Measurements from ENCODE around the gene GHITM.
"Not testable (repeated sequence)": the region's sequence is repeated elsewhere in the genome, so short reads cannot be mapped to it uniquely, and the experiment has no call there.

Gene GHITM

DNA sequence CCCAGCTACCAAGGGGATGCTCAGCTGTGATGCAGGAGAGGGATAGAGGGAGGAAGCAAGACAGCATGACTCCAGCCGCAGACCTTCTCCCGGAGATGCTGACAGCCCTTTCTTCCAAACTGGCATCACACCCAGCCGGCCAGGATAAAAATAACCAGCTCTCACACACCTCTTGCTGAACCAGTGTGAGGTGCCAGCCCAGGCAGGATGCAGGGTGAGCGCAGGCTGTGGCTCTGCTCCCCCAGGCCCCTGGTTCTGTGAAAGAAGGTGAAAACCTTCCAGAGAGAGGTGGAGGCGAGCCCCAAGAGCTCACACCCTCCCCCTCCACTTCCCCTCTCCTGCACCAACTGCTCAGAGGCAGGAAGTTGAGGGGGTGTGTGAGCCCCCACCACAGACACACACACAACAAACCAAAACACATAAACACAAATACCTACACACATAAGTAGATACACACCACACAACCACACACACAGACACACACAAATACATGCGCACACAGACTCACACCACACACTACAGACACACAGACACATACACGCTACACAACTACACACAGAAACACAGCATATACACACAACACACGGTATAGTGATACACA is 38.3 kb downstream of the GHITM start:
- DNase-seq: no peak

DNA sequence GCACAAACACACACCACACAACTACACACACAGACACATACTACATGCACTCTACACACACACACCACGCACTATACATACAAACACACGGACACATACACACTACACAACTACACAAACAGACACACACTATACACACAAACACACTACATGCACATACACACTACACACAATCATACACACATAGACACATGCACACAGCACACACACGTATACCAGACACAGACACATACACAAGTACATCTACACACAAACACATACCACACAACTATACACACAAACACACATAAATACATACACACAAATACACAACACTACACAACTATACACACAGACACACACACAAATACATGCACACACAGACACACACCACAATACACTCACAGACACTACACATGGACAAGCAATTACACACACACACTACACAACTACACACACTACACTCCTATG is 38.9 kb downstream of the GHITM start:
- DNase-seq: no peak

DNA sequence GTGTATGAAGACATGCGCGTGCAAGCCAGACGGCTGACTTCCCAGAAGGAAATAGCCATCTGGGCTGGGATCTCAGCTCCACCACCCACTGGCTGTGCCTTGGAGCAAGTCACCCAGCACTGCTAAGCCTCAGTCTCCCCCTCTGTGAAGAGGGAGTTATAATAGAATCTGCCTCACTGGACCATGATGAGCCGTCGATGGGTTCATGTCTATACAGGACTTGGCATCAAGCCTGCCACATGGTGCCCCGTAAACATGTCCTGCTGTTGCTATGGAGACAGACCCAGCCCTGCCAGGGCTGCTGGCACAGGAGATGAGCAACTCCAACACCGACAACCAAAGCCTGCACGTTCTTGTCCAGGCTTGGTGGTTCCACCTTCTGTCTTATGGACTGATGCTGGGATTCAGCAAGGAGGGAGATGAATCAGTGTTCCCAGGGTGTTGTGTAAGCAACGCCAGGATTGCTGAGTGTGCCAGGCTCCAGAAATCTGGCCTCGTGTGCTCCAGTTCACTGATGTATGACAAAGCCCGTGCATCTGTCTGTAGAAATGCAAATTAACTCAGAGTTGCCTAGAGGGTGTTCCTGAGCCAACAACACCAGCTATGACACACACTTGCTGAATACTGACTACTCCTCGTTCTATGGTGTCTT is 39.9 kb downstream of the GHITM start:
- DNase-seq: peak; percentile 55

DNA sequence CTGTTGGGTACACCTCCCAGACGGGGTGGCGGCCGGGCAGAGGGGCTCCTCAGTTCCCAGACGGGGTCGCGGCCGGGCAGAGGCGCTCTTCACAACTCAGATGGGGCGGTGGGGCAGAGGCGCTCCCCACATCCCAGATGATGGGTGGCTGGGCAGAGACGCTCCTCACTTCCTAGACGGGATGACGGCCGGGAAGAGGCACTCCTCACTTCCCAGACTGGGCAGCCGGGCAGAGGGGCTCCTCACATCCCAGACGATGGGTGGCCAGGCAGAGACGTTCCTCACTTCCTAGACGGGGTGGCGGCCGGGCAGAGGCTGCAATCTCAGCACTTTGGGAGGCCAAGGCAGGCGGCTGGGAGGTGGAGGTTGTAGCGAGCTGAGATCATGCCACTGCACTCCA is 41.1 kb downstream of the GHITM start:
- DNase-seq: not testable (repeated sequence)

DNA sequence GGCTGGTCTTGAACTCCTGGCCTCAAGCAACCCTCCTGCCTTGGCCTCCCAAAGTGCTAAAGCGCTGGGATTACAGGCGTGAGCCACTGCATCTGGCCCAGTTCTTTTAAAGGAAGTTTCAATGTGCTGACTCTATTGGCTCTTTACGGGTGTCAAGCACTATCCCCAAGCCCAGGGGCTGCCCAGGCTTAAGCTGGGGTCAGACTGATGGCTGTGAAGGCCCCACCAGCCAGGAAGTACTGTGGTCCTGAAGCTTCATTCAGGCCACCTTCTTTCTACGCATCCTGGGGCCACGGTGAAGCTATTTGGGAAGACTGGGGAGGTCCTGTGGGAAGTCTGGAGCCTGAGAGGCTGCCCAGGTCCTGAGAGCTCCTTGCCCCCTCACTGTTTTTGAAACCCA is 42.3 kb downstream of the GHITM start:
- DNase-seq: no peak

DNA sequence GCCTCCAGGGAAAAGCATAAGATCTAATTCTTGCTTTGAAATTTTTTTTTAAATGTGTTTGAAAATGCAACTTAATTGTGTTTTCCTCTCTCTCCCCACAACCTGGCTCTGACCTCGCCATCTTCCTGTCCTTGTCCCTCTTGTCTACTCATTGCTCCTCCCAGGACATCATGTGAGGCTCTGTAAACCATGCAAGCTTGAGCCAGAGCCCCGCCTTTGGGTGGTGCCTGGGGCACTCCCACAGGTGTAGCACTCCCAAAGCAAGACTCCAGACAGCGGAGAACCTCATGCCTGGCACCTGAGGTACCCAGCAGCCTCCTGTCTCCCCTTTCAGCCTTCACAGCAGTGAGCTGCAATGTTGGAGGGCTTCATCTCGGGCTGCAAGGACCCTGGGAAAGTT is 45.2 kb downstream of the GHITM start:
- DNase-seq: no peak

DNA sequence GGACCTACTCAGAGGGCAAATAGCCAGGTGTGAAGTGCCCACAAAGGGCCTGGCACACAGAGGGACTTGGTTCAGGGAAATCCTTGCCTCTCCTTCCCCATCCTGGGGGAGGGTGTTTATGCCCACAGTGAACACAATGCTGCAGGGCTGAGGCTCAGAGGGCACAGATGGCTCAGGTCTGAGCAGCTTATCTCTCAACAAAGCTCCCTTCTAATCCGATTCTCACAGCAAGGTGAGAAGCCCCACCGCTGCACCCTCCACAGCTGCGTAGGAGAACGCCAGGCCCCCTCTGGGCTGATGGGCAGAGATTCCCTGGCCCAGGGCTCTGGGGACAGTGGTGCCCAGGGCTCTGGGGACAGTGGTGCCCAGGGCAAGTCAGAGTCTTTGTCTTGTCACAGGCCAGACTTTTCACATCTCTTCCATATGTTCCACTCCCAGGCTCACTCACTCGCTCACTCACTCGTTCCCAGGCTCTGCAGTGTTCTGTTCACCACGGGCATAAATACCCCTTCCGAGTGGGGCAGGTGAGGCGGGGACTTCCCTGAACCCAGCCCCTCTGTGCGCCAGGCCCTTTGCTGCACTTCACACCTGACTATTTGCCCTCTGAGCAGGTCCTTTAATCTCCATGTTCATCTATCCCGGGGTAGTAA is 46.3 kb downstream of the GHITM start:
- peak; percentile 36 for DNase-seq

DNA sequence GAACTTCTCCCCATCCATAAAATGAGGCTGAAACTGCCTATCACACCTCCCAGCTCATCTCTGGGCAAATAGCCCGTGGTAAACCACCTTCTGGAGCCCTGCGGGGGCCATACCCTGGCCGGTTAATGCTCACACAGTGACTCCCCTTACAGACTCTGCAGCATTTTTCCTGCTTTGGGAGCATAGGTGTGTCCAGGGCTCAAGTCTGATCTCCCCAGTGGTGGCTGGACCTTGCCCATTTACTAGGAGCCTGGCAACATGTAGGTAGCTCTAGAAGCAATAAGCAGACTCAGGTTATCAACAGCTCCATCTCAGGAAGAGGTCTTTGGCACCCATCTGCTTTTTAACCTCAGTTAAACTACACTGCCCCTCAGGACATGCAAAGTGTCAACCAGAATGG is 49.5 kb downstream of the GHITM start:
- DNase-seq: no peak

DNA sequence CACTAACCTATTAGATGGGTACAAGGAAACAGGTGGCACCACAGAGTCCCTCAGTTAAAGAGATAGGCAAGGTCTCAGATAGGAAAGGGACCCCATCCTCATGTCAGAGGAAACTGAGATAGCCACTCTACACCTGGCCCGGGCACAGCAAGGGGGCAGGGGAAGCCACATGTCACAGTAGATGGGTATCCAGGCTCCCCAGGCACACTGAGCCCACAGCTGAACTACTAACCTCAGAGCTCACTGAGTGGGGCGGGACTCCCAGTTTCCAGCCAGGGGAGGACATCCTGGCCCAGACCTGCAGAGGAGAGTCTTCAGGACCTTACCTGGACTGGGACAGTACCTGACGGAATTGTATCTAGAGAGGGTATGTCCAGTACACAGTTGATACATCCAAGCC is 51.3 kb downstream of the GHITM start:
- DNase-seq: no peak

DNA sequence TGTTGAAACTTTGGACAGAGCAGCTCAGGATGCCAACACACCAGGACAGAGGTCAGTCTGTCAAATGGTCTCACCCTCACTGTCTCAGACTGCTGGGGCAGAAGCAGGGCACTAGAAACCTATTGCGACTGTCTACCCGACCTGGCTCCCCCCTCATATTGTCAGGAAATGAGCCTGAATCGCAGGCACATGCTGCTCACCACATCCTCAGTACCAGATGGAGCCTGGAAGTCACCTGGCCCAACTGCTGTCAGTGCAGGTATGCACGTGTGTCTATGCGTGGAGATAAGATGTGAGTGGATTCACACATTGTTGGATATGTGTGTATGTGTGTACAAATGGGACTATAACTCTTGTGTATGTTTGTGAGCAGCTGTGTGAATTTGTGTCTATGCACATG is 51.8 kb downstream of the GHITM start:
- no peak for DNase-seq

DNA sequence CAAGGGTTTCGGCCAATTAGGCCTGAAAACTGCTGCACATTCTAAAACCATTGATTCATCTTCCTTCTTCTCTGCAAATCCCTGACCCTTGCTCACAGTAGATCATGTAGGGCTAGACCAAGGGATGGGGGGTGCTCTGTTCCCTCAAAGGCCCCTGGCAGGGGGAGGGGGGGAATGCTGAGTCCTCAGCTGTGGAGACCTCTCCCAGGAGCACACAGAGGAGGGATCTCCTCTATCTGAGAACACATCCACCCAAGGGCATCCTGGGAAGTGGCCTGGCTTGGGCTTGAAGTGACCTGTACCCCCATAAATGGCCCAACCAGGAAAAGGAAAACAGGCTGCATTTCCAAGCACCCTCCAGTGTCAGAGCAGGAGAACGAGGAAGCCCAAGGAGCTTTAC is 54.0 kb downstream of the GHITM start:
- DNase-seq: no peak

DNA sequence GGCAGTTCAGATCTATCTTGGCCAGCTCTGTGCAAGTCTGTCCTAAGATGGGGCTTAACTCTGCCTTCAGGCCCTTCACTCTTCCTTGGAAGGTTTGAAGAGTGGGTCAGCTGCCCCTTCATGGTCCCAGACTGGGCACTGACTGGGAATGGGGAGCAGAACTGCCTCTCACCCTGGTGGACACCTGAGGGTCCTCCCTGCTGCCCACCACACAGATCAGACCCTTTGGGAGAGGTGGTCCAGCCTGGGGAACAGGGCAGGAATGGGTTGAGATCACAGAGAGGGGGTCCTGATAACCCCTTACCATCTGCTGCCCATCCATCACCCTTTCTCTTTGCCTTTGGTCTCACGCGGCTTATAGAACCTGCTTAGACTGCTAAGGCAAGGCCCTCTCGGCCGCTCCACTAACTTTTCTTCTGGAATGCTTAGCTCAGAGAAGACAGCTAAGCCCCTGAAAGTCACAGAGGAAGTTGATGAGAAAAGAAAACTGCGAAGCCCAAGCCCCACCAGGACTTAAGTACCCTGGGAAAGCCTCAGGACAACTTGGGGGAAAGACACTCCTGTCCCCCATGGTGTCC is 54.6 kb downstream of the GHITM start:
- DNase-seq: peak; percentile 64

DNA sequence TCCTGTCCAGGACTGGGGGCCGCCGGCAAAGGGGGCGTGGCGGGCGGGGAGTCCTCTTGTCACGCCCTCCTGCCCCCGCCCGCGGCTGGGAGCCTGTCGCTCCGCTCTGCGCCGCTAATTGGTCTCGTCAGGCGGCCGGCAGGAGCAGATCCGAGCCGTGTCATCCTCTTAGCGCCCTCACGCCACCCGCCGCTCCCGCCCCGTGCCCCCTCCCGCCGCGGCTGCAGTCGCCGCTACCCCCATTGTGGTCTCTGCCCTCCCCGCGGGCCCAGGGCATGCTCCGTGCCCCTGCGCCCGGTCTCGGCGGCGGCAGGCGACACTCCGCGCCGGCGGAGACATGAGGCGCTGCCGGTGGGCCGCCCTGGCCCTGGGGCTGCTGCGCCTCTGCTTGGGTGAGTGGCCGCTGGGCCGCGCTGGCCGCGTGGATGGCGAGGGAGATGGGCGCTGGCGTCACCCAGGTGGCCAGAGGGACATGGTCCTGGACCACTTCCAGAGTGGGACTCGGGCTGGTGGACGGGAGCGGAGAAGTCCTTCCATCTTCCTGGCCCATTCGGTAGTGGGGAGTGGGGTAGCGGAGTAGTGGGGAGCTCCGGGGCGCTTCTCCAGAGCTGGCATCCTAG is 55.2 kb downstream of the GHITM start, which contains the start of gene CDHR1:
Gene CDHR1, plus strand, starts transcription at position 114 of the 620 bp plus-strand sequence. Its CDS starts 224 bp downstream, at position 338.
- DNase-seq: peak; percentile 70

DNA sequence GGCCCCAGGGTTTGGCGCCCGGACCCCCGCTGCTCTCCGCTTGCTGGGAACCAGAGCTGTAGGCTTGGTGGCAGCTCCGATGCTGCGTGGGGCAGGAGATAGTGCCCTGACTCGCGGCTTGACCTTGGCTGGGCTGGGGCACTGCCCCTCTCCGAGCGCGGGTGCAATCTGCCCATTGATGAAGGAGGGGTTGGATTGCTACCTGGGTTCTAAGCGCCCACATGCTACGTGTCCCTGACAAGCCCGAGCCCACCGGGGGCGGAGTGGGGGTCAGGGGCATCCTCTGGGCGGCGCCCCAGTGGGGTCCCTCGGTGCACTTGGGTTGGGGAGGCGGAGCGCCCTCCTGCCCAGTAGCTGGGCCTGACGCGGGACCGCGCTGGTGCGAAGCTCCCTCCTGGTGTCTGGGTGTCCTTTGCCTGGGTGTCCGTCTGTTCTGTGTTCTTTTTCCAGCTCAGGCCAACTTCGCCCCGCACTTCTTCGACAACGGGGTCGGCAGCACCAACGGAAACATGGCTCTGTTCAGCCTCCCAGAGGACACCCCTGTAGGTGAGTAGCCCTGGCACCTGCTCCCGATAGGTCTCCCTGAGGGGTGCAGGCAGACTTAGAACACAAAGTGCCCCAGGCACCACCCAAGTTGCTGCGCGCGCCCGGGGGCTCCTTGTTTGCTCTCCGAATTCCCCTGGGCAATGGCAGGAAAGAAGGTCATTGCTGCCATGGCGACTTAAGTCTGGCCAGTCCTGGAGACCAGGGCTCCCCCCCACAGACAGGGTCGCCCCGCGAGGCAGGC is 55.9 kb downstream of the GHITM start:
- no peak for DNase-seq

DNA sequence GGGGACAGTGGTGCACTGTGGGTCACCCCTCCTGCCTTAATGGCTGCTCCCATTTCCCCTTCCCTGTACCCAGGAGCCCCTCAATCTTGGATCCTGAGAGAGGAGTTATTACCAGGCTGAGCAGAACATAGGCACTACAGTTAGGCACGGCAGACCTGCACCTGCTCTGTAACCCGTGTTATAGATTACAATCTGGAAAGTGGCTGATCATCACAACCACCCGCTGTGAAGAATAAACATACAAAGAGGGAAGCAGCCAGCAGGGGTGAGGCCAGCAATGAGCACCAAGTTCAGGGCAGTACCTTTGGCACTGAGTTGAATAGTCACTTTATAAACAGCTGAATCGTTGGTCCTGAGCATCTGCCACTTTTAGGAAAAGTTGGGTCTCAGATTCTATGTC is 56.8 kb downstream of the GHITM start:
- DNase-seq: no peak

DNA sequence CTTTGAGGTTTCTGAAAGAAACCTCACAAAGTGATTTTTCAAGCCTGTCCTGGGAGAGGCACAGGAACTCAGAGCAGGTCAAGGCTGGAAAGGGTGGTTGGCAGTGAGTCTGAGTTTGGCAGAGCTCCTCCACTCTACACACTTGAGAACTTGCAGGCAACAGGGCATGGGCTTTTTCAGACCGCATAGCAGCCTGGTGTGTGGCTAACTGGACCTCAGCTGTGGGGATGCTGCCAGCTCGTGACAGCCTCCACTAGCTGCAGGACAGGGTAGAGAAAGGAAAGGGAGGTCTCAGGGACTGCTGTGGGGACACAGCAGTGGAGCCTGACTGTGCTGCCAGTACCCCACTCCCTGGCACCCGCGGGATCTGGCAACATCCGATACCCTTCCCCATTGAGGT is 57.6 kb downstream of the GHITM start:
- DNase-seq: no peak

DNA sequence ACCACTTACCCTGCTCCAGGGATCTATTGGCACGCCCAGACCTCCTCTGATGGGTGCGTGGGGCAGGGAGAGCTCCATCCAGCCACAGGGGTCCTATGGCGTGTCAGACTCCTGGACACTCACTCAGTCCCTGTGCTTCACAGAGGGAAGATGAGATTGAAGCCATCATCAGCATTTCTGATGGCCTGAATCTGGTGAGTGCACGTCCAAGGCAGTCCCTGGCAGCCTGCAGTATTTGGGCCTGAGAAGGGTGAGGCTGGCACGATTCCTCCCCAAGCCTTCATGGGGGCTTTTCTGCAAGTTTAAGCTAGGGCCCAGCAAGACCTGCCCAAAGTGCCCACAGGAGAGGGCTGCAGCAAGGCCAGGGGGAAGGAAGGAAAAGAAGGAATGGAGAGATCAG is 58.3 kb downstream of the GHITM start:
- no peak for DNase-seq

DNA sequence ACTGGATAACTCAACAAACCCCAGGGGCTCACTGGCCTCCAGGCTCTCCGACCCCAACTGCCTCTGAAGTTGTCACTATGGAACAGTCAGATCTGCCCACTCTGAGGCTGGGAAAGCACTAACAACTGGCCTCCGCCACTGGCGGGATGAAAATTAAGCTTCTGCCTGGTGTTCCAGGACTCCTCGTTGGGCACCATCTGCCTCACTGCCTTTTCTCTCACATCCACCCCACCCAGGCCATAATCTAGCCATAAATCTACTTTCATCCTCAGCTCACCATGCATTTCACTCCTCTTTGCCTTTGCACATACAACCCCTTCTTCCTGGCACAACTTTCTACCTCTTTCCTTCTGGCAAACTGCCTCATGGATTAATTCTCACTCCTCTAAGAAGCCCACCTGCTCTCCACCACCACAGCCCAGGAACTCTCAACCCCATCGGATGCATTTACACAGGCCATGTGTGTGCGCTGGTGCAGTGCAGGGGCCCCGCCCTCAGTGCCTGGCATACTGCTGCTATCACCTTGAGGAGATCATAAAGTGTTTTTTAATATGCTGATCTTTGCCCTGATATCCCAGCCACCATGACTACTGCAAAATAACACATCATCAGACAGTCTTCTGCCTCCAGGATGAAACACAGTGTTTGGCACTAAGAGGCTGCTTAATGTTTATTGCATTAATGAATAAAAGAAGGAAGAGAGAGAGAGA is 59.1 kb downstream of the GHITM start:
- no peak for DNase-seq

DNA sequence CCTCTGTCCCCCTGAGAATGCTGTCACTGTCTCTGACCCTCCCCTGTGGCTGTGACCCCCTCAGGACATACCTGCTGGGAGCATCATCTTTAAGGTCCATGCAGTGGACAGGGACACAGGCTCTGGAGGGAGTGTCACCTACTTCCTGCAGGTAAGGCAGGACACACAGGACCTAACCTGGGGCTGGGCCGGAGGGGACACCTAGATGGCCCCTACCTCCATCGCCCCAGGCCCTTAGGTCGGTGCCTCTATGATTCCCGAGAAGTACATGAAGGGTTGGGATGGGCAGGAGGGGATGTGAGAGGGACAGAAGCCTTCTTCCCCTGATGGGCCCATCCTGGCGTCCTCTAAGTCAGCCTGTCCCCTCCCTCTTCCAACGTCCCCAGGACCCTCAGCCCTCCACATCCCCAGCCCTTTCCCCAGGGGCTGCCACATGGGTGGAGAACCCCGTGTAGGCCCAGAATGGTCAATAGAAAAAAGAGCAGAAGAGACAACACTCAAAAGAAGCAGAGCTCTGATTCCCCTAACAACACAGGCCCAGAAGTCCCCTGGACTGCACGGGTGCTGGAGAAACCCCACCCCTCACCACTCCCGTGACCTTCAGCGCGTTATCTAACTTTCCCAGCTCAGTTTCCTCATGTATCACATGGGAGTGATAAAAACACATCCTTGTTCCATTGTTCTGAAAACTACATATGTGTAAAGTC is 61.4 kb downstream of the GHITM start:
- DNase-seq: no peak

DNA sequence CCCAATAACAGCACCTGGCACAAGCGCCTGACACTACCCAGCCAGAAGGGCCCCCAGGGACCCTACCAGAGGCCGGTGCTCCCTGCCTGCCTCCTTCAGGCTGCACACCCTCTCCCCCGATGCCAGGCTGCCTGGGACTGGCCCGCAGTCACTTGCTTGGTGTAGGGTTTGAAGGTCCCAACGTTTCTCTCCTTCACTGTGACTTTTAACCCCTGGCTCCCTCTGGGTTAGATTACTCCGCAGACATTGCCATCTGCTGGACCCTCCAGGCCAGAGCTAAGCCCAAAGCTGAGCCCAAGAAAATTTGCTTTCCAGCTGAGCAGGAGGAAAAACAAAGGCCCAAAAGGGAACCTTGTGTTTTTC is 61.9 kb downstream of the GHITM start:
- no peak for DNase-seq

DNA sequence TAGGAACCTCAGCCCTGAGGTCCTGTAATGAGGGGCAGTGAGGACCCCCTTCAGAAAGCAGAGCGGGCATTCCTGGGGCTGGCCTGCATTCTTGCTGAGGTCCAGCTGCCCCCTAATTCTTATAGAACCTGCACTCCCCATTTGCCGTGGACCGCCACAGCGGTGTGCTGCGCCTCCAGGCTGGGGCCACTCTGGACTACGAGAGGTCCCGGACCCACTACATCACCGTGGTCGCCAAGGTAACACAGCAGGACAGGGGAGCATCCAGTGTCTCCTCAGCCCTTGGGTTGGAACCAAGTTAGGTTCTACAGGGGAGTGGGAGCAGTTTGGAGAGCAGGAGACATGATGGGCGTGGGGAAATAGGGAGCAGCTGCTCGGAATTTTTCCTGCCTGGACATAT is 62.4 kb downstream of the GHITM start:
- no peak for DNase-seq

All from retina (tissue), 1 donor.